ENCODE data around the gene CYP4F3. TPM values are rescaled to one million over a fixed set of nuclear protein-coding genes. Genes with fewer than 3 reads are reported as not detected.
A peak's percentile ranks its signal among the peaks of the same experiment; 100 is the strongest.
"Not testable (repeated sequence)": the region's sequence is repeated elsewhere in the genome, so short reads cannot be mapped to it uniquely, and the experiment has no call there.

Gene CYP4F3, protein sequence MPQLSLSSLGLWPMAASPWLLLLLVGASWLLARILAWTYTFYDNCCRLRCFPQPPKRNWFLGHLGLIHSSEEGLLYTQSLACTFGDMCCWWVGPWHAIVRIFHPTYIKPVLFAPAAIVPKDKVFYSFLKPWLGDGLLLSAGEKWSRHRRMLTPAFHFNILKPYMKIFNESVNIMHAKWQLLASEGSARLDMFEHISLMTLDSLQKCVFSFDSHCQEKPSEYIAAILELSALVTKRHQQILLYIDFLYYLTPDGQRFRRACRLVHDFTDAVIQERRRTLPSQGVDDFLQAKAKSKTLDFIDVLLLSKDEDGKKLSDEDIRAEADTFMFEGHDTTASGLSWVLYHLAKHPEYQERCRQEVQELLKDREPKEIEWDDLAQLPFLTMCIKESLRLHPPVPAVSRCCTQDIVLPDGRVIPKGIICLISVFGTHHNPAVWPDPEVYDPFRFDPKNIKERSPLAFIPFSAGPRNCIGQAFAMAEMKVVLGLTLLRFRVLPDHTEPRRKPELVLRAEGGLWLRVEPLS
- not detected for total RNA-seq

DNA sequence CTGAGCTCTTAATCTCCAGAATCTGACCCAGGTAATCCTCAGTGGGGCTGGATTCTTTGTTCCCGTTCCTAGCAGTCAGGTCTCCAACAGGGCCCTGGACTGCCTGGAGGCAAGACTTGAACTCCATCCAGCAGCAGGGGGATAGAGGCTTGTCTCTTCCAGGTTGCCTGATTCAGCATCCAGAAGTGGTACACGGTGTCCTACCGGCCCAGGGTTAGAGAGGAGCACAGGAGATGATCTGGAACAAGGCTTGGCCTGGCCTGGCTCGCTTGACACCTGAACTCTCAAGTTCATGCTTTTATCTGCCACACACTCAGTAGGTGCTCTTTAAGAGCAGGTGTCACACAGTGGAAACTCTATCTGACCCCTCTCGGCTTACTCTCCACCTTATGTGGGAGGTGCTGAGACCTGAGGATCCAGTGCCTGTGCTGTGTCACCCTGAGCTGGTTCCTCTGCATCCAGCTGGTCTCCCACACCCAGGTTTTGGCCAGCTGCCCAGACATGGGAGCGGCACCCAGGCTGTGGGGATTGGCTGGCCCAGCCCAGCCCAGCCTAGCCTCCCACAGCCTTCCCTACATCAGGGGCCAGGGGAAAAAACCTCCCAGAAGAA, at the start of gene CYP4F3:
TSS of gene CYP4F3 (plus strand) at position 604 of the 610 bp plus-strand sequence. CDS start 519 bp downstream, outside the sequence.
- DNase-seq (ENCODE audit: low spot score in 2 of 2) (peak in 1 of 2 donors; percentile 39), FAIRE-seq (no peak)

DNA sequence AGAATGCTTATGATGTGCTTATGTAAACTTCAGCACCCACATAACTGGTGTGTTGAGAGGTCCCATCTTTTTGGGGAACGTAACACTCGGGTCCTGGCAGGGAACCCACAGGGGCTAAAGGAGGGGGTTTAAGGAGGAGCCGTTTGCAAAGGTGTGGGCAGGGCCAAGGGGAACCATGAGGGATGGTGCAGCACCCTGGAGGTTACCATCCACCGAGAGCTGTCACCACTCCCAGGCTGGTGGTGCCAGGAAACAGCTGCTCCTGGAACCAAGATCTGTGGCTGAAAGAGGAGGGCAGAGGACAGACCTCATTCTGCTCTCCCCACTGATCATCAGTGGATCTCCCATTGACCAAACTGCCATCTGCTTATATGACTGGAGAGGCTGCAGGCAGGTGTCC, 48.9 kb upstream of the CYP4F3 start:
- FAIRE-seq (no peak), DNase-seq (ENCODE audit: low spot score in 2 of 2) (no peak)

DNA sequence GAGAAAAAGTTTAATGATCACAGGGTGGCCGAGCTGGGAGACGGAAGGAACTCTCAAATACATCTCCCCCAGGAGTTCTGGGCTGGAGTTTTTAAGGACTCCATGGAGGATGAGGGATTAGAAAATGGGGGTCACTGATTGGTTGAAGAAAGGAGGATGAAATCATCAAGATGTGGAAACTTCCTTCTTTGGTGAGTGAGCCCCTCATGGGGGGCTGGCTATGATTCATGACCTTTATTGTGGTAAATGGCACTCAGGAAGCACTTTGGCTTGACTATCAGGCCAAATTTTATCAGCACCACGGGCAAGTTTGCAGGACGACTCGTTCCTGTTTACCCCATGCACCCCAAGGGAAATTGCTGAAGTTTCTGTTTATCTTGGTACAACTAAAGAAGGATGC, 48.2 kb upstream of the CYP4F3 start:
- FAIRE-seq; DNase-seq (ENCODE audit: low spot score in 2 of 2): not testable (repeated sequence)

DNA sequence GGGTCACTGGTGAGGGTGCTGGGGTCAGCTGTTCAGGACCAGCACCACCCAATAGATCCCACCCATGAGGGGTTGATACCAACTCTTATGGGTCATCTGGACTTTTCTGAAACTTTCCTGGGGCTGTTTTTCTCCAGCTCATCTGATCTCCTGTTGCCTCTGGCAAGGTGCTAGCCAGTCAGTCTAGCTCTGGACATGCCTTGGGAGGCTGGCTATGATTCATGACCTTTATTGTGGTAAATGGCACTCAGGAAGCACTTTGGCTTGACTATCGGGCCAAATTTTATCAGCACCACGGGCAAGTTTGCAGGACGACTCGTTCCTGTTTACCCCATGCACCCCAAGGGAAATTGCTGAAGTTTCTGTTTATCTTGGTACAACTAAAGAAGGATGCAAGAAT, 46.9 kb upstream of the CYP4F3 start:
- FAIRE-seq; DNase-seq (ENCODE audit: low spot score in 2 of 2): not testable (repeated sequence)

DNA sequence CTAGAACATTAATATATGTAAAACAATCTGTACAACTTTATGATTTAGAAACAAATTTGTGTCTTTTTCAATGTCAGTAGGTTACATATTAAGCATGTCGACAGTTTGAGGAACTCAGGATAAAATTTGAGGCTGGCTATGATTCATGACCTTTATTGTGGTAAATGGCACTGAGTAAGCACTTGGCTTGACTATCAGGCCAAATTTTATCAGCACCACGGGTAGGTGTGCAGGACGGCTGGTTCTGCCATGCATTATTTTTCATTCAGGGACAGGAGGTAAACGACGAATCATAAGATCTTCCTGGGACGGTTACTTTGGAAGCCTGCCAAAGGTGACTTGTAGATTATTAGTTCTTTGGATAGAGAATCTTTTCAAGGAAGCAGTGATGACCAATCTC, 45.6 kb upstream of the CYP4F3 start:
- FAIRE-seq (no peak), DNase-seq (ENCODE audit: low spot score in 2 of 2) (no peak)

DNA sequence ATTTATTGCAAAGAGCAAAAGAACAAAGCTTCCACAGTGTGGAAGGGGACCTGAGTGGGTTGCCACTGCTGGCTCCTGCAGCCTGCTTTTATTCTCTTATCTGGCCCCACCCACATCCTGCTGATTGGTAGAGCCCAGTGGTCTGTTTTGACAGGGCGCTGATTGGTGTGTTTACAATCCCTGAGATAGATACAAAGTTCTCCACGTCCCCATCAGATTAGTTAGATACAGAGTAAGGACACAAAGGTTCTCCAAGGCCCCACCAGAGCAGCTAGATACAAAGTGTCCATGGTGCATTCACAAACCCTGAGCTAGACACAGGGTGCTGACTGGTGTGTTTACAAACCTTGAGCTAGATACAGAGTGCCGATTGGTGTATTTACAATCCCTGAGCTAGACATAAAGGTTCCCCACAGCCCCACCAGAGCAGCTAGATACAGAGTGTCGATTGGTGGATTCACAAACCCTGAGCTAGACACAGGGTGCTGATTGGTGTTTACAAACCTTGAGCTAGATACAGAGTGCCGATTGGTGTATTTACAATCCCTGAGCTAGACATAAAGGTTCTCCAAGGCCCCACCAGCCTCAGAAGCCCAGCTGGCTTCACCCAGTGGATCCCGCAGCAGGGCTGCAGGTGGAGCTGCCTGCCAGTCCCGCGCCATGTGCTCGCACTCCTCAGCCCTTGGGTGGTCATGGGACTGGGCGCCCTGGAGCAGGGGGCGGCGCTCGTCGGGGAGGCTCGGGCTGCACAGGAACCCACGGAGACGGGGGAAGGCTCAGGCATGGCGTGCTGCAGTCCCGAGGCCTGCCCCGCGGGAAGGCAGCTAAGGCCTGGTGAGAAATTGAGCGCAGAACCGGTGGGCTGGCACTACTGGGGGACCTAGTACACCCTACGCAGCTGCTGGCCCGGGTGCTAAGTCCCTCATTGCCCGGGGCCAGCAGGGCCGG, 32.4 kb upstream of the CYP4F3 start:
- FAIRE-seq; DNase-seq (ENCODE audit: low spot score in 2 of 2): not testable (repeated sequence)

DNA sequence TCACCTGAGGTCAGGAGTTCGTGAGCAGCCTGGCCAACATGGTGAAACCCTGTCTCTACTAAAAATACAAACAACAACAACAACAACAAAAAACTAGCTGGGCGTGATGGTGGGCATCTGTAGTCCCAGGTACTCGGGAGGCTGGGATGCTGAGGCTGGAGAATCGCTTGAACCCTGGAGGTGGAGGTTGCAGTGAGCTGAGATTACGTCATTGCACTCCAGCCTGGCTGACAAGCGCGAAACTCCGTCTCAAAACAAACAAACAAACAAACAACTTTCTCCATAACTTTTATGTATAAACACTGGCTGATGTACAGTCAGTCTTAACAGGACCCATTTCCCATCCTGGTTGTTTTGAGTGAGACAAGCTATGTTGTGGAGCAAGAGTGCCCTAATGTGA, 31.4 kb upstream of the CYP4F3 start:
- DNase-seq (ENCODE audit: low spot score in 2 of 2) (no peak), FAIRE-seq (no peak)

DNA sequence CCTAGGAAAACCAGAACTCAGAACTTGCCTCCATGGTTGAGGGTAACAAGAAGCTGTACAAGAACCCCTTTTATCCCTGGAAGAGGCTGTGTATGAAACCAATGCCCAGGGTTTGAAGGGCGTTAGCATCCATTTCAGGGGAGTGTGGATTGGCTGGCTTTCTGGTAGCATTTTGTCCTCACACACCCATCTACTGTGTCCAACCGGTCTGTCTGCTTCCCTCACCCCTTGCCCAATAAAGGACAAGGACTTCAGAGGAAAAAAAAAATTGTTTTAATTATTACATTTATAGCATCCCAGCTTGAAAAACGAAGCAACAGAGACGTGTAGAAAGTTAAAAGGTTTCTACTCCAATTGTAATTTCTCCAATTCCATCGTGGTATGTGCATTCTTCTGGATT, 28.4 kb upstream of the CYP4F3 start:
- FAIRE-seq (no peak), DNase-seq (ENCODE audit: low spot score in 2 of 2) (no peak)

DNA sequence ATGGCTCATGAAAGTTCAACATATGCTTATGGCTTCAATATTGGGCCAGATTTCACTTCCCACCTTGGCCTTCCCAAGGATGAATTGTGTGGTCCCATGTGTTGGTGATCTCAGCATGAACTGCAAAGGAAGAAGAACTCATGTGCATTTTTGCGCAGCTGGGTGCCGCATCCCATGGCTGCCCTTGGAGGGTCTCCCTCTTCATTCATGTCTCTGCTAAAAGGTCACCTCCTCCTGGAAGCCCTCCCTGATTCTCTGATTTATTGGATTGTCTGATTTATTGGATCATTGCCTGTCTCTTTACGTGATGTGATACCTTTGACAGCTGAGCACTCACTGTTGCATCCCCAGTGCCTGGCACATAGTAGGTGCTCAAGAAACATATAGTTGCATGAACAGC, 27.4 kb upstream of the CYP4F3 start:
- DNase-seq (ENCODE audit: low spot score in 2 of 2) (no peak), FAIRE-seq (no peak)

DNA sequence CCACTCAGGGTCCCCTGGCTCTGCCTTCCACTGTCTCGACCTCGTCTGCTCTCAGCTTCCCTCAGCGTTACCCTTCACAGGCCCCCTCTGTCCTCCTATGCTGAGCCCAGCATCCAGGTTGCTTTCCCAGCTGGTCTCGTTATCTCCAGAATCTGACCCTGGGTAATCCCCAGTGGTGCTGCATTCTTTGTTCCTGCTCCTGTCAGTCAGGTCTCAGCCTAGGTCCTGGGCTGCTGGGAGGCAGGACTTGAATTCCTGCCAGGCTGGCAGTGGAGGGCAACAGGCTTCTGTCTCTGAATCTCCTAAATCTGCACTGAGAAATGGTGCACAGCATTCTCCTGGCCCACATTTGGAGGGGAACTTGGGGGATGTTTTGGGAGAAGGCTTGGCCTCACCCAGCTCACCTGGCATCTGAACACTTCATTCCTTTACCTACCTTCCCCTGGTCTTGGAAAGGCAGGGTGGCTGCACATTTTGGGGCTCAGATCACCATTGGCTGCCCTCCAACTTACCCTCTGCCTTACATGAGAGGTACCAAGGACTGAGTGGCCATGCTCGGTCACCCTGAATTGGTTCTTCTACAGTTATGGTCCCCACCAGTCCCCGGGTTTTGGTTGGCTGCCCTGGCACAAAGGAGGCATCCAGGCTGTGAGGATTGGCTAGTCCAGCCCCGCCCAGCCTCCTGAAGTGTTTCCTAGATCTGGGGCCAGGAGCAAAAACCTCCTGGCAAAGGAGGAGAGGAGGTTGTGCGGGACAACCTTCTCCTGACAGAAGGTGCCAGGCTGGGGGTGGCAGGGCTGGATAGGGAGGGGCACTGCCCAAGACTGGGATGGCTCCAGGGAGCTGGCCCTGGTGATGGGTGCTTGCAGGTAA, 26.0 kb upstream of the CYP4F3 start, which contains the start of gene CYP4F8:
TSS of gene CYP4F8 (plus strand) at position 712 of the 873 bp plus-strand sequence. CDS start 399 bp downstream, outside the sequence.
- FAIRE-seq (no peak), DNase-seq (ENCODE audit: low spot score in 2 of 2) (no peak)

DNA sequence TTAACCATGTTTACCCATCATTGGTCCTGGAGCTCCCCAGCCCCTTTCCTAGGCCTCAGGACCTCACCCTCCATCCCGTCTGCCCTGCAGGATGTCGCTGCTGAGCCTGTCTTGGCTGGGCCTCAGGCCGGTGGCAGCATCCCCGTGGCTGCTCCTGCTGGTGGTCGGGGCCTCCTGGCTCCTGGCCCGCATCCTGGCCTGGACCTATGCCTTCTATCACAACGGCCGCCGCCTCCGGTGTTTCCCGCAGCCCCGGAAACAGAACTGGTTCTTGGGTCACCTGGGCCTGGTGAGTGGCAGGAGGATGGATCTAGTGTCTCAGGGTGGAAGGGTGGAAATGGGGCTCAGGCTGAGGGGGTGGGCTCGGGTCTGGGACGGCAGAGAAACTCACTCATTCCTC, 25.2 kb upstream of the CYP4F3 start:
- DNase-seq (ENCODE audit: low spot score in 2 of 2): no peak
- FAIRE-seq: no peak

DNA sequence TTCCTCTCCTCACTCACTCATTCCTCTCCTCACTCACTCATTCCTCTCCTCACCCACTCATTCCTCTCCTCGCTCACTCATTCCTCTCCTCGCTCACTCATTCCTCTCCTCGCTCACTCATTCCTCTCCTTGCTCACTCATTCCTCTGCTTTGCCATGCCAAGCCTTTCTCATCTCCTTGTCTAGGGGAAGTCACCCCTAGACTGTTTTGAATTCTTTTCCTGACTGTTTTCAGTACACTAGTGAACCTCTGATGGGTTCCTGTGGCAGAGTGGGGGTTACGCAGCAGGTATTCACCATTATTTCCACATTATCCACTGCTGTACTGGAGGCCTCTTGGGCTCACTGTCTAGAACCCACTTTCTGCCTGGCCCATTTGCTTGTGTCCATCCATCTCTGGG, 24.5 kb upstream of the CYP4F3 start:
- FAIRE-seq: no peak
- DNase-seq (ENCODE audit: low spot score in 2 of 2): no peak

DNA sequence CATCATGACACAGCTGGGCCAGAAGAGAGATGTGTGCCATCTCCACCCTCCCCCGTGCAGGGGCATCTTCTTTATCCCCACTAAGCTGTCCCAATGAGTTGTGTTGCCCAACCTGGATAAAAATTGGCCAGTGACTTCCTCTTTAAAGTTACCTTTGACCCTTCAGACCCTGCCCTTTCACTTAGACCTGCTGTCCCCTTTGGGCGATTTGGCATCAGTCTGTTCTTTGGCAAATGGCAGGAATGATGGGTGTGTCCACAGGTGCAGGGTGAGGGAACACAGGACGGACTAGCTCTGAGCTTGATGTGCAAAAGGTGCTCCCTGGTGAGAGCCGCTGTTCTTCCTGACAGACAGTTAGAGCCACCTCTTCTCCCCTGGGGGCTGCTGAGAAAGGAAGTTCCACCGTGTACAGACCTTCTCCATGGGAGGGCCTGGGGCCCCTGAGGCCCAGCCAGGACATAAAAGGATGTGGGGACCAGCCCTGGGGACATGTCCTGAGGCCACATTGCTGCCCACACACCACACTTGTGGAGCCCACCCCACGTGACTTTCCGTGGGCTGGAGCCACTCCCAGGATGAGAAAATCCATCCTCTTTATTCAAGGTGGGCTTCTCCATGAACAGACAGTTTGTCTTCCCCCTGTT, 23.9 kb upstream of the CYP4F3 start:
- no peak for FAIRE-seq

DNA sequence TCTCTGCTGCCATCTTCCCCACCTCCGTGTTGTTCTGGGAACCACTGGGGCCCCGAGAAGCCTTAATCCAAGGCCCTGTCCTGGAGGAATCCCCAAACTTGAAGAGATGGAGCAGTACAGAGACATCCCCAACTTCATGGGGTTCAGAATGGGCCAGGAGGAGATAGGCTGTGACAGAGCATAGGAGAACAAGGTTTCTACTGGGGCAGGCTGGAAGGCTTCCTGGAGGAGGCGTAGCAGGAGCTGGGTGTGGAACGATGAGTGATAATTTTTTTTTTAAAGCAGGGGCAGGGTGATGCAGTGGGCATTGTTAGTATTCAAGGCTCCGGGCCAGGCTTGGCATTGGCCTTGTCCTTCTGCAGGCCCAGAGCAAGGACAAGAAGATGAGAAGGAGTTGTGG, 22.4 kb upstream of the CYP4F3 start:
- no peak for DNase-seq (ENCODE audit: low spot score in 2 of 2)
- FAIRE-seq: no peak

More for the DNA sequence above, 23.9 kb upstream of the CYP4F3 start:
- DNase-seq (ENCODE audit: low spot score in 2 of 2): no peak

DNA sequence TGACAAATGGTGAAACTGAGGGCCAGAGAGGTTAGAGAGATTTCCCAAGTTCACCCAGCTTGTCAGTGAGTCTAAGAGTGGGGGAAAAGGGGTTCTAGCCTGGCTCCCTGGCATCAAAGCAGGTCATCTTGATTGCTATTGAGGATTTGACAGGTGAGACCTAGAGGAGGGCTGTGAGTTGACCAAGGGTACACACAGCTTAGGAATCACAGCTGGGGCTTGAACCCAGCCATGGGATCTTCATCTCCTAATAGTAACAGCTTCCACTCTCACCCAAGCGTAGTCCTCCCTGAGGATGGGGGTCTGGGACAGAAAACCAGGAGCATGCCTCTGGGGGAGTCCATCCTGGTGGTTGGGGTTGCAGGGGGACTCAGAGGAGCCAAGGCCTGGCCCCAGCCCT, 18.9 kb upstream of the CYP4F3 start:
- DNase-seq (ENCODE audit: low spot score in 2 of 2): no peak
- FAIRE-seq: no peak

DNA sequence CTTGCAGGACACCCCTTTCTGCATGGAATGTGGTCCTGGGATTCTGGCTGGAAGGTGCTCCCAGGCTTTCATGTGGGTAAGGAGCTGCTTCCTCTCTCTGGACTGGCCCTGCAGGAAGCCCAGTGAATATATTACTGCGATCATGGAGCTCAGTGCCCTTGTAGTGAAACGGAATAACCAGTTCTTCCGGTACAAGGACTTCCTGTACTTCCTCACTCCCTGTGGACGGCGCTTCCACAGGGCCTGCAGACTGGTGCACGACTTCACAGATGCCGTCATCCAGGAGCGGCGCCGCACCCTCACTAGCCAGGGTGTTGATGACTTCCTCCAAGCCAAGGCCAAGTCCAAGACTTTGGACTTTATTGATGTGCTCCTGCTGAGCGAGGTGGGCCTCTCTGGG, 17.7 kb upstream of the CYP4F3 start:
- FAIRE-seq: no peak
- no peak for DNase-seq (ENCODE audit: low spot score in 2 of 2)

DNA sequence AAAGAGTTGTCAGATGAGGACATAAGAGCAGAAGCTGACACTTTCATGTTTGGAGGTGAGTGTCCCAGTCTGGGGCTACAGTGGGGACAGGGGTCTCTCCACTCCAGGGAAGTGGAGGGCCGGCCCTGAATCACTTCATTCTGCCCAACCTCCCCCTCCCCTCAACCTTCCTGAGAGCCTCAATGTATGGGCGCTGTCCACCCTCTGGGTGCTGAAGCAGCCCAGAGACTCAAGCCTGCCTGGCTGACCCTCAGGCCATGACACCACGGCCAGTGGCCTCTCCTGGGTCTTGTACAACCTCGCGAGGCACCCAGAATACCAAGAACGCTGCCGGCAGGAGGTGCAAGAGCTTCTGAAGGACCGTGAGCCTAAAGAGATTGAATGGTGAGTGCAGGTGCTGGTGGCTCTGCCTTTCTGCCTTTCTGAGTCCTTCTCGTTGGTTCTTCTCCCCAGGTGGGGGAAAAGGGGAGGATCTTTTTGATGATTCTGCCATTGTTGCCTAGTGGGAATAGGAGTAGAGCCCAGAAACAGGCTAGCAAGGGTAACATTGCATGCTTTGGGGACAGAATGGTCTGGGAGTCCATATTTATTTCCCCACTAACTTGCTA, 16.9 kb upstream of the CYP4F3 start:
- DNase-seq (ENCODE audit: low spot score in 2 of 2) (no peak), FAIRE-seq (no peak)

DNA sequence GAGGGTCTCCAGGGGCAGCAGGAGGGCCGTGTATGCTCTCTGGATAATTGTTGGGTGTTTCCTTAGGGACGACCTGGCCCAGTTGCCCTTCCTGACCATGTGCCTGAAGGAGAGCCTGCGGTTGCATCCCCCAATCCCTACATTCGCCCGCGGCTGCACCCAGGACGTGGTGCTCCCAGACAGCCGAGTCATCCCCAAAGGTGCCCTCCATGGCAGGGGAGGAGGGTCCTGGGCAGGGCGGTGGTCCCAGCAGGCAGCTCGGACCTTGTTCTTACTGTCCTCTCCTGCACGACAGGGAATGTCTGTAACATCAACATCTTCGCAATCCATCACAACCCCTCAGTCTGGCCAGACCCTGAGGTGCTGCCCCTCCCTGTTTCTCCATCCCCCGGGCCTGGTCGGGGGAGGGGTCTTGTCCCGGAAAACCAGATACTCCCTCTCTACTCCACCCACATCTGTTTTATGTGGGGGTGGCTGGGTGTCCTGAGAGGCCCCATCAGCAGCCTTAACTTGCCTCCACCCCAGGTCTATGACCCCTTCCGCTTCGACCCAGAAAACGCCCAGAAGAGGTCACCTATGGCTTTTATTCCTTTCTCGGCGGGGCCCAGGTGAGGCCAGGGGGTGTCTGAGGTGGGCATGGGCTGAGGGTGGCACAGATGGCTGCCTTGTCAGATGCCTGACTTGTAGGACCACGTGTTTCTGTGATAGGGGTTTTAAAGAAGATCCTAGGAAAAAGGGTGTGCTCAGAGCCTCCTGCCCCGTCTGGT, 12.3 kb upstream of the CYP4F3 start:
- DNase-seq (ENCODE audit: low spot score in 2 of 2): no peak
- FAIRE-seq: no peak

All from frontal cortex (tissue), 4 donors.